NCI-H128 (cell line): ENCODE results near the gene NKD2.

Experiments
- DNase-seq: peaks from one replicate; lab custom pipeline; 2025; ENCODE audit not compliant: unreplicated experiment; lab: John Stamatoyannopoulos, UW

The NKD2 gene

DNA sequence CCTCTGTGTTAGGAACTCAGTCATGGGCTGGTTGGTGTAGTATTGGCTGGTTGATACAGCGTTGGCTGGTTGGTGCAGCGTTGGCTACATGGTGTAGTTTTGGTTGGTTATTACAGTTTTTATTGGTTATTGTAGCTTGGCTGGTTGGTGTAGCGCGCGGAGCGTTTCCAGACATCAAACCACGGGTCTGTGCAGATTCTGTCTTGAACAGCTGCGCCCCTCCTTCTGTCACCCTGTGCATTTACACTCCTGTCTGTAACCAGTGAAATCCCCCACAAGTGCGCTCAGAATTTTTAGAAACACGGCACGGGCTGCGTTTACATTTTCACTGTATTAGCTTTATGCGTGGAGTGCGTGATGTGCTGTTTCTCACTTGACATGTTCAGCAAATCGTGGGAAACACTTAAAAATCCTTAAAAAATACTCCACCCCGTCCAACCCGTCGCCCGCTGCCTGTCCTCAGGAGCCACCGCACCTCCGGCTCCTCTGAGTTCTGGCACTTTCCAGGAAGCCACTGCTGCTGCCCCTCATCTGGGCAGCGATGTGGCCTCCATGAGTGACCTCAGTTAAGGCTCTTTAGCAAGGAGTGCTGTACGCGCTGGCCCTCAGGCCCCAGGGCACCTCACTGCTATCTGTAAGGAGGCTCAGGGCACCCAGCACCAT, 20.8 kb downstream of the NKD2 start:
- no peak for DNase-seq

DNA sequence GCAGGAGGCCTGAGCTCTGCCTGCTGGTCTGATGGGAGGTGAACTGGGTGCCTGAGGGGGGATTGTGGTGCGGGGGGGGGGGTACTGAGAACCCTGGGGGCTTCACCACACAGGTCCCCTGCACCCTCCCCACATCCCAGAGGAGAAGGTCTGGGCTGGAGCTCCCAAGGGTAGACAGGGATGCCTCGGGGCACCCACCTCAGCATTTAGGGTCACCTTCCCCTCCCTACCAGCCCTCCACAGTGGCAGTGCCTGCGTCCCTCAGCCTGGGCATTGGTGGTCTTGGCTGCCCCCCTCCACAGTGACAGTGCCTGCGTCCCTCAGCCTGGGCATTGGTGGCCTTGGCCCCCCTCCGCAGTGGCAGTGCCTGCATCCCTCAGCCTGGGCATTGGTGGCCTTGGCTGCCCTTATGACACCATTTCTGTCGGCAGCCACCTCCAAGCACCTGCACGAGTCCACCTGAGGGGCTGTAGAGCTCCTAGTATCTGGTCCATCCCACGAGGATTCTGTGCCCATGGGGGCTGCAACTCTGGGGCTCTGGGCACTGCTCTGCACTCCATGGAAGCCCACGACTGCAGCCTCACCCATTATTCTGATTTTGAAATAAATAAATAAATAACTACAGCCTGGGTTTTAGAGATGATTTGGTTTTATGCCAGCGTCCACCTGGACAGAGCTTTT, 21.5 kb downstream of the NKD2 start:
- no peak for DNase-seq

DNA sequence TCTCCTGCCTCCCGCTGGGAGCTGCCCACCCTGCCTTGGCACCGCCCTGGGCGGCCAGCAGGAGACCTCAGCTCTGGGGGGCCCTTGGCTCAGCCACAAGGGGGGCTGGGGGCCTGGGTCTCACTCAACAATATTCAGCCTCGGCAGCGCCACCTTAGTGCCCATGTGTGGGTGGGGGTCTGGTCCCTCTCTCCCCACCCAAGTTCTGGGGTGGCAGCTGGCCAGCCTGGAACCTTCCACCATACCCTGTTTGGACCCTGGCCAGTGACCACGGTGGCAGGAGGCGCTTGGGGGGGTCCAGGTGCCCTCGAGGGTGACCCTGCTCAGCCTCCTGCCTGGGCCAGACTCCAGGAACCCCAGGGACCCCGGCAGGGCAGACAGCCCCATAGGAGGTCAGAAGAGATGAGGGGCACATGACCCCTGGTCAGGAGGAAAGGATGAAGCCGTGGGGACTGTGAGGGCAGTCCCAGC, 22.2 kb downstream of the NKD2 start:
- no peak for DNase-seq

DNA sequence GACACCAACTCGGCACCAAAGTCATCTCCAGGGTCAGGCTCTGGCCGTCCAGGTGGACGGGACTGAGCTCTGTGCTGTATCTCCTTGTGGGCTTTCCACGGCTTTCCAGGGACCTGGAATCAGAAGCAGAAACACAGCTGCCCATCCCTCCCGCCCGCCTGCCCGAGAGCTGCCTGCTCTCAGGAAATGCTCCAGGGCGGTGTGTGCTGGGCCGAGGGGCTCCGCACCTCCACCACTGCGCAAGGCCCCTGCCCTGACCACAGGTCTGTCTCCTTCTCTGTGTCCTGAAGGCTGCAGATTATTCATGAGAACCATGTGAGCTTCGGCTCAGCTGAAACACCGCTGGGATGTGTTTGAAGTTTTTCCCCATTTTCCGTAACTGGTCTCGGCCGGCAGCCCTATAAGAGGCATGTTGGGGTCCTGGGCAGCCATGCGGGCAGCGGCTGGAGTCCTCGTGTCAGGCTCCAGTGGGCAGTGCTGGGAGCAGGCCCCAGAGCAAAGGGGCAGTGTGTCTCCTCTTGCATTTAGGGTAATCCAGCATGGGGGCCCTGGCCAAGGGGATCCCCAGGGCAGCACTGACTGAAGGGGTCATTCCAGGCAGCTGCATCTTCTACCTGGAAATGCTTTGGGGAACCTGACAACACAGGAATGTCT, 22.8 kb downstream of the NKD2 start:
- no peak for DNase-seq

DNA sequence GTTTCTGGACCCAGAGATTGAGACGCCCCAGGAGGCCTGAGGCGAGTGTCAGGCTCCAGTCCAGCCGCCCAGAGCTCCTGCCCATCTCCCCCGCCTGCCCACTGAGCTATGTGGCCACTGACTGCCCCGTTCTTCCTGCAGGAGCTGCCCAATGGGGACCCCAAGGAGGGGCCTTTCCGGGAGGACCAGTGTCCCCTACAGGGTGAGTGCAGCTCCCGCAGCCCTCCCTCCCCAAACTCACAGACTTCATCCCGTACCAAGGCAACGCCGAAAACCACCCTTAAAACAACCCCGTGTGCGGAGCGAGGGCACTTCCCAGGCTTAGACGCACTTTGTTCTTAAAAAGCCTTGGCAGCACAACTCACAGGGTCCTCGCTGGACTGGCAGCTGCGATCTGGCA, 23.4 kb downstream of the NKD2 start:
- DNase-seq = no peak

DNA sequence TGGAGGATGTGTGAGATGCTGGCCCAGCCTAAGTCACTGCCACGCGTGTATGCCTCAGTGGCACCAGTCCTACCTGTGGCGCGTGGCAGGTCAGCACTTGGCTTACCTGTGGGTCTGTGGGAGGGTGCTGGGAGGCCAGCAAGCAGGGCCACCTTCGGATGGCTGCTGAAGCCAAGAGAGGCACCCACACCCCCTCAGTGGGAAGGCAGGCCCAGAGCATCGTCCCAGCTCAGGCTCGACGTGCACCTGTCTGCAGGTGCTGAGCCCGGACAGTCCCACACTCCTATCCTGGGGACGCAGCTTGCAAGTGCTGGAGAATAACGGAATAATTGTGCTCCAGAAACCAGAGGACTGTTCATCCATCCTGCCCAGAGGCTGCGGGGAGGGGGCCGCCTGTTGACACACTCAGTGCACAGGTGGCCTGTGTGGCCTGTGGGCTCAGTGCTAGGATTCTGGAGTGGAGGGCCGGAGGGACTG, 24.0 kb downstream of the NKD2 start:
- no peak for DNase-seq

DNA sequence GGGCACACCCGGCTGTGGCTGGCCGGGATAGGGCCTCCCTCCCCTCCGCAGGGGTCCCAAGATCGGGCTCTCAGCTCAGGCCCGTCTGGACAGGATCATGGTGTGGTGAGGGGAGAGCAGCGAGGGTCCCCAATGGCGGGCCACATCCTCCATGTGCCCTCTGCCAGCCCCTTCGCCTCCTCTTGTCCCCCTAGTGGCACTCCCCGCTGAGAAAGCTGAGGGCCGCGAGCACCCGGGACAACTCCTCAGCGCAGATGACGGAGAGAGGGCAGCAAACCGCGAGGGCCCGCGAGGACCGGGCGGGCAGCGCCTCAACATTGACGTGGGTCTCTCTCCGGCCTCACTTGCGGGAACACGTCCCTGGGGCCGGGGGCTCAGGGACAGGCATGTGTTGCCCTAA, 24.6 kb downstream of the NKD2 start:
- DNase-seq = no peak

DNA sequence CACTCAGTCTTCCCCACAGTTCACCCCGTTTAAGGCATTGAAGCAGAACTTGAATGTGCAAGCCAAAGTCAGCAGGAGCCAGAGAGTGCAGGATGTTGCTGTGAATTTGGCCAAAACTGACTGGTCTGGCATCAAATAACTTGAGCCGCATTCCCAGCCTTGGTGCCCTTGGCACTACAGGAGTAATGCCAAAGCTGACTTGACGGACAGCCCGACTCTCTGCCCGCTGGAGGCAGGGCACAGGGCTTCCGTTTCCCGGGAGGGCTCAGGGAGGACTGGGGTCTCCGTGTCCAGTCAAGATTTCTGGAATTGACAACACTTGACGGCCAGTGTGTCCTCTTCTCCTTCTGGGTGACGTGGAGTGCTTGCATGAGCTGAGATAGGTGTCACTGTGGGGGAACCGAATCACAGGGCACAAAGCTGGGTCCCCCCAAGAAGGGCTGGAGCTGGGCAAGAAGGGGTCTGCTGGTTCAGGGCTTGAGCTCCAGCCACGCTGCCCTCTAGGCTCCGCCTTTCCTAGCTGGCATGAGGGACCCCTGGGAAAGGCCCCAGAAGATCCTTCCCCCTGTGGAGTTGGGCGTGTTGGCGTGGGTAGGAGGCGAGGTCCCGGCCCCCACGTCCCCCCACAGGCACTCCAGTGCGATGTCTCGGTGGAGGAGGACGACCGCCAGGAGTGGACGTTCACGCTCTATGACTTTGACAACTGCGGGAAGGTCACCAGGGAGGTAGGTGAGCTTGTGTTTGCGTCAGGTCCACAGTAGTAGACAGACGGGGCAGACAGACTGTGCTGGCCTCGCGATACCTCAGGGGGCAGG, 25.2 kb downstream of the NKD2 start:
- no peak for DNase-seq

DNA sequence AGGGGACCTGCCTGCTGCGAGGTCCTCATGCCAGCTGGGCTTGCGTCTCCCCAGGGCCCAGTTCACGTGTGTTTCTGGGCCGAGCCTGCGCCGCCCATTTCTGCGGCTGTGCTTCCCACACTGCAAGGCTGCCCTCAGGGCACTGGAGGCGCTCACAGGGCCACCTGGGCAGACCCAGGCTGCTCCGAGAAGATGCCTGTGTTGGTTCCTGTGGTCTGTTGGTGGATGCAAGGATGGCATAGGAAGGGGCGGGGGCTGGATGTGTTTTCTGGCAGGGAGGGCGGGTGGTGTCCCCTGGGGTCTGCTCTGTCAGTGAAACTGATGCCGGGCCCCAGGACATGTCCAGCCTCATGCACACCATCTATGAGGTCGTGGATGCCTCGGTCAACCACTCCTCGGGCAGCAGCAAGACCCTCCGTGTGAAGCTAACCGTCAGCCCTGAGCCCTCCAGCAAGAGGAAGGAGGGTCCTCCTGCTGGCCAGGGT, 25.9 kb downstream of the NKD2 start:
- no peak for DNase-seq

DNA sequence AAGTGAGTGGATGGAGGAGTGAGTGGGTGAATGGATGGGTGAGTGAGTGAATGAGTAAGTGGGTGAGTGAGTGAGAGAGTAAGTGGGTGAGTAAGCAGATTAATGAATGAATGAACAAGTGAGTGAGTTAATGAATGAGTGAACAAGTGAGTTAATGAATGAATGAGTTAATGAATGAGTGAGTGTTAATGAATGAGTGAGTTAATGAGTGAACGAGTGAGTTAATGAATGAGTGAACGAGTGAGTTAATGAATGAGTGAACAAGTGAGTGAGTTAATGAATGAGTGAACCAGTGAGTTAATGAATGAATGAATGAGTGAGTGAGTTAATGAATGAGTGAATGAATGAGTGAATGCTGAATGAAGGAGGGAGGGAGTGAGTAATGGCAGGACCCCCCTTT, 26.4 kb downstream of the NKD2 start:
- no peak for DNase-seq

DNA sequence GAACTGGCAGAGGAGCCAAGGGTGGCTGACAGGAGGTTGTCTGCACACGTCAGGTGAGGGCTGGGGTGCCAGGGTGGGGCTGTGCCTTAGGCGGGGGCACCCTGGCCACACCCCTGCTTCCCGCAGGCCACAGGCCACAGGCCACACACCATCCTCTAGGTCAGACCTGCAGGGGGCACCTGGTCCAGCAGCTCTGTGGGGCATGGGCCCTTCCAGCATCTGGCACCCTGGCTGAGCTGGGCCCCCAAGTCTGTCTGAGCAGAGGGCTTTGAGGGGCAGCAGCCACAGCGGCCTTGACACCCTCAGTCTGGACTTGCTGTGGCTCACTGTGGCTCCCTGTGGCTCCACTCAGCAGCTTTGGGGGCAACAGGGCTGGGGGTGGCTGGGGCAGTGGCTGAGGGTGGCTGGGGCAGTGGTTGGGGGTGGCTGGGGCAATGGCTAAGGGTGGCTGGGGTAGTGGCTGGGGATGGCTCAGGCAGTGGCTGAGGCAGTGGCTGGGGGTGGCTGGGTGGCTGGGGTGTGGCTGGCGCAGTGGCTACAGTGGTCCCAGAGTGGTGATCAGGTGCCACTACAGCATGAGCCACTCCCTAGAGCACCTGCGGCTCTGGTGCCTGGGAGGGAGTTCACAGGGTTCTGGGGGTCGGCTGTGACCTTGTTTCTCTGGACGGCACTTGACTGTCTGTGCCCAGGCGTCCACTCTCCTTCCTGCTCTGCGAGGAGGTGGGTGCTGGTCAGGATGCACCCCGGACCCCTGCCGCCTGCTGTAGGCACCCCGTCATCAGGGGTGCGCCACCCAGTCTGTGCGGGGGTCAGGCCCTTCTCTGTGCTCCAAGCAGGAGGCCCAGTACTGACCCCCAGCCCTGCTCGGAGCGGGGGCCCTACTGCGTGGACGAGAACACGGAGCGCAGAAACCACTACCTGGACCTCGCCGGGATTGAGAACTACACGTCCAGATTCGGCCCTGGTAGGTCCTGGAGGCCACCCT, 27.1 kb downstream of the NKD2 start:
- no peak for DNase-seq

DNA sequence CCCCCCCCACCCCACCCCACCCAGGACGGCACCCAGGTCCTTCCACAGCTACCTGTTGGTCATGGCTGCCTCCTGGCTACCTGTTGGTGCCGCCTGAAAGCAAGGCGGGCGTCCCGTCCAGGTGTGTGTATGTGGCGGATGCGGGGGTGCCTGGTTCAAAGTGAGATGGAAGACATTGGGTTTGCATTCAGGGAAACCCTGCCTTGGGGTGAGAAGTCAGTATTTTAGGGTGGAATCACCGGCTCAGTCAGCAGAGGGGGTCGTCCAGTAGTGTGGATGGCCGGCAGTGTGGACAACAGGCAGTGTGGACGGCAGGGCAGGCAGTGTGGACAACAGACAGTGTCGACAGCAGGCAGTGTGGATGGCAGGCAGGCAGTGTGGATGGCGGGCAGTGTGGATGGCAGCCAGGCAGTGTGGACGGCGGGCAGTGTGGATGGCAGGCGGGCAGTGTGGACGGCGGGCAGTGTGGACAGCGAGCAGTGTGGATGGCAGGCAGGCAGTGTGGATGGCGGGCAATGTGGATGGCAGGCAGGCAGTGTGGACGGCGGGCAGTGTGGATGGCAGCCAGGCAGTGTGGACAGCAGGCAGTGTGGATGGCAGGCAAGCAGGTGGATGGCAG, 28.0 kb downstream of the NKD2 start:
- no peak for DNase-seq

DNA sequence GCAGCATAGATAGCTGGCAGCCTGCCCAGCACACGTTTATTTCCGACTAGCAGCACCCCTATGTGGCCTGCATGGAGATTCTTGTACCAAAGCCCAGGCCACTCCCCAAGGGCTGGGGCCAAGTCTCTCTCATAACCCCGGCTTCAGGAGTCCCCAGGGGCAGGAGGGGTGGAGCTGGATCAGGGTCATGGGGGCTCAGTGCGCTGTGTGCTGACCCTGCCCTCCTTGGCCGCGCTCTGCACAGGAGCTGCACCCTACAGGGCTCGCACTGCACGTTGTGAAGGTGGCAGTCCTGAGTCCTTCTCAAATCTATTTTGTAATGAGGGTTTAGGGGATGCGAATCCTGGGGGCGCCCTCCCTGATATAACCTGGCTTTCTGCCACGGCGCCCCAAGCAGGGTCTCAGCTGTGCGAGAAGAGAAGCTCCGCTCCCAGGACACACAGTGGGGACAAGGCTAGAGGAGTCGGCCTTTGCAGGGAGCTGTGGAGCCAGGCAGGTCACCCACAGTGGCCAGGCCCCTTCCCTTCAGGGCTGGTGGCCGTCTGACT, 28.6 kb downstream of the NKD2 start:
- DNase-seq = no peak

DNA sequence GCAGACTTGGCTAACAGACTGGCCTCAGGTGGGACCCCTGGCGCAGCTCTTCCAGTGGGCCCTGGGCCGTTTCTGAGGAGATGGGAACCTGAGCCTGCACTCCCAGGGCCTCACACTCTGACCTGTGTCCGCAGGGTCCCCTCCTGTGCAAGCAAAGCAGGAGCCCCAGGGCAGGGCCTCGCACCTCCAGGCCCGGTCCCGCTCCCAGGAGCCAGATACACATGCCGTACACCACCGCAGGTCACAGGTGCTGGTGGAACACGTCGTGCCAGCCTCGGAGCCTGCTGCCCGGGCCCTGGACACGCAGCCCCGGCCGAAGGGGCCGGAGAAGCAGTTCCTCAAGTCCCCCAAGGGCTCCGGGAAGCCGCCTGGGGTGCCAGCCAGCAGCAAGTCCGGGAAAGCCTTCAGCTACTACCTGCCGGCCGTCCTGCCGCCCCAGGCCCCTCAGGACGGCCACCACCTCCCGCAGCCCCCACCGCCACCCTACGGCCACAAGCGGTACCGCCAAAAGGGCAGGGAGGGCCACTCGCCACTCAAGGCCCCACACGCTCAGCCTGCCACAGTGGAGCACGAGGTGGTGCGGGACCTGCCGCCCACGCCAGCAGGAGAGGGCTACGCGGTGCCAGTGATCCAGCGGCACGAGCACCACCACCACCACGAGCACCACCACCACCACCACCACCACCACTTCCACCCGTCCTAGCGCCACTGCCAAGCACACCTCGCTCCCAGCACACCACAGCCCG, 29.2 kb downstream of the NKD2 start:
- no peak for DNase-seq

DNA sequence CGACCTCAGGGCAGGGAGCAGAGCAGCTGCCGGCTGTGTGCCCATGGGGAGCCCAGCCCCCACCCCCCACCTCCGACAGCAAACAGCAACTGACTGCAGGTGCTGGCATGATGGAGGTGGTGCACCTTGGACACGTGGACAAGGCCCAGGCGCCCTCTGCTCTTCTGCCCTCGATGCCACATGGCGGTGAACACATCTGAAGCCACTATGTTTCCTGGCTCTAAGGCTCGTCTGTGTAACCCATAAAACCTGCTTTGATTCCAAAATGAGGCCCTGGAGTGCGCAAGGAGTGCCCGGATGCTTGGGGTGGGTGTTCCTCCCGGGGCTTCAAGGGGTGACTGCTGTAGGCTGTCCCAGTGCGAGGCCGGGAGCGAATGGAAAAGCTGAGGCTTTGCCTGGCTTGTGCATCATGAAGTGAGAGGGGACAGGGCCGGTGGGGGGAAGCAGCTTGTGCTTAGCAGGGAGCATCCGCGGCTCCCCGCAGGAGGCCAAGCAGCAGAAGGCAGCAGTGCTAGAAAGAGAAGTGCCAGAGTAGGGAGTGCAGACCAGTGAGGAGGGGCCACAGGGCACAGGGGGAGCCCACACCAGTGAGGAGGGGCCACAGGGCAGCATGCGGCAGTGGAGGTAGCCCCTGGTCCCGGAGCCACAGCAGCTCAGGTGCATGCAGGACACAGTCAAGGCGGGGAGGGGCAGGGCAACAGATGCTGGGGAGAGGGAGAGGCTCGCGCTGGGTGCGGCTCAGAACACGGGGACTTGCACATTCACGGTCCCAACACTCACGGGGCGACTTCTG, 30.0 kb downstream of the NKD2 start:
- no peak for DNase-seq

DNA sequence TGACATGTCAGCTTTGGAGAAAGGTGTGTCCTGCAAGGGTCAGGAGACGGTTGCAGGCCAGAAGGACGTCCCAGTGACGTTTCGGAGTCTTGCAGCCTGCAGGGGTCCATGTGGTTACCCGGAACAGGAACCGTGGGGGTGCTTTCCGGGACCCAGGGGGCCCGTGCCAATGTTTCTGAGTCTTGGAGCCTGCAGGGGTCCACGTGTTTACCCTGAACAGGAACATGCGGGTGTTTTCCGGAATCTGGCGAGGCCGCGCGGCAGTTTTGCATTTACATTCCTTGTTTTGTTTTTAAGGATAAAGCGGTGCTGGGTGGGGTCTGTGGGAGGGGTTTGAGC, 30.6 kb downstream of the NKD2 start:
- DNase-seq = no peak

DNA sequence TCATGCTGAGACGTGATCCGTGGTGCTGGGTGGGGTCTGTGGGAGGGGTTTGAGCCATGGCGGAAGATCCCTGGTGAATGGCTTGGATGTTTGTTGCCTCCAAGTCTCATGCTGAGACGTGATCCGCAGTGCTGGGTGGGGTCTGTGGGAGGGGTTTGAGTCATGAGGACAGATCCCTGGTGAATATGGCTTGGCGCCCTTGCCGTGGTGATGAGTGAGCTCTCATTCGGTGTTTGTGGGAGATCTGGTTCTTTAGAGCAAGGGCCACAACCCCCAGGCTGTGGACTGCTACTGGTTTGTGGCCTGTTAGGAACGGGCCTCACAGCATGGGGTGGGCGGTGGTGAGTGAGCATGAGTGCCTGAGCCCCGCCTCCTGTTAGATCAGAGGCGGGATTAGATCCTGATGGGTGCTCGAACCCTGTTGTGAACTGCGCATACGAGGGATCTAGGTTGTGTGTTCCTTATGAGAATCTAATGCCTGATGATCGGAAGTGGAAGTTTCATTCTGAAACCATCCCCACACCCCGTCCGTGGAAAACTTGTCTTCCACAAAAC, 31.2 kb downstream of the NKD2 start:
- no peak for DNase-seq

DNA sequence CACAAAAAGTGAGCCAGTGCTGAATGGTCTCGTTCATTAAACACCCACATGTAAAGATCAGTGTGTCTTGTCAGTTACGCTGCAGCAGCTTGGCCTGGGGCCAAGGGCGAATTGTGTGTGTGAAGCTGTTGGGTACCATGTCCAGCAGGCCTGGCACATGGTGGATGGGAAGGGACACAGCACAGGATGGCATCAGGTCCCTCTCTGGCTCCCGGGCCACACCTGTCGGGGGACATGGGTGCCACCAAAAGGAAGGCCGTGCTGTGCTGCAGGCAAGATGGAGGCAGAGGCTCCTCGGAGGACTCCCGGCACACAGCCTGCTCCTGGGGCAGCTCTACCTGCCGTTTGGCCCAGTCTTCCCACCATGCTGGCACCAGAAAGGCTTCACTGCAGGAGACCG, 32.0 kb downstream of the NKD2 start:
- DNase-seq = no peak
